CD4-positive, alpha-beta T cell treated with Interleukin-10 for 1 hour (primary cell): ENCODE results near the gene PID1.

ENCODE experiments used
- DNase-seq: peaks from one replicate; pipeline ENCODE4 v3.0.0-alpha.2; 2020

The PID1 gene

DNA sequence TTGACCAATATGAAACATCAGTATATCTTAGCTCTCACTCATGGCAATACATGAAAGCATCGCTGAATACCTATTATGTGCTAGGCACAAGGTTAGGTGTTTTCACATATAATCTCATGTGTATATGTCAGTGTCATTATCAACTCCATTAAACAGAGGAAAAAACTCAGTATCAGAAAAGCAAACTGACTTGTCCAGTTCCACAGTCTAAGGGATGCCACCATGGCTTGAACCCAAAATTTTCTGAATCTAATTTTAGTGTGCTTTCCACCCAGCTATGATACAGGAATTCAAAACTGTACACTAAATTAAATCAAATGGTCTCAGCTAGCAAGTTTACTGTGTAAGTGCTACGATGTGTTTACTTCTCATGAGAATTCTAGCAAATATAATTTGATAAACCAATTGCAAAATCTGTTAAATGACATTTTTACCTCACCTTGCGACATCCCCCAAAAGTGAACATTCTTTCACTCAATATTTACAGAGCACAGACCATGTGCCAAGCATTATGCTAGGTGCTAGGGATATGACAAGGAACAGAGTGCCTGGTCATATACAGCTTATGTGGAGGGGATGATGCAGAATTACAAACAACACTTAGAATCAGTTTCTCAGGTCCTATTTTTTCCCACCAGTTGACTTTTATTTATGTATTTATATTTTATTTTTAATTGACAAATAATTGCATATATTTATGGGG is 211.6 kb downstream of the PID1 start:
- DNase-seq: no peak

DNA sequence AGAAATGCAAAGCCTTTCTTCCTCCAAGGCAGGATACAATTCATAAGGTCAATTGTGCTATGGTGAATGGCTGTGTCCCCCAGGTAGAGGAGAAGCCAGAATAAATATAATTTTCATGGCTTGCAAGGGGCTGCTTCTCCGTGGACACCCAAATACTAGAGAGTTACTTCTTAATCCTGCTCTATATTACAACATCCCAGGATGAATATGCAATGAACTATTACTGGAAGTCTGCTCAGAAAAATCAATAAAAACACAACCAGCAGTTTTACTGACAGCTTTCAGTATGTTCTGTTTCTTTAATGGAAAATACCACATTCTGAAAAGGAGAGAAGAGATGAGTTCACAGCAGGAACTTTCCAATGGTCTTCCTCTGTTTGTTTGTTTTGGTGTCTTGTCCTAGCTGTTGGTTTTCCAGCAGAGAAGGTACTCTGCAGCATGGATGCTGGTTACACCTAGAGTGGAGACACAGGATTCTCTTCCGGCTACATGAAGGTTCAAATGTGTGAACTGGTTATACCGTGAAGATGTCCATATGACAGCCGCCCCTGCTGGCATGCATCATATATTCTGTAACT is 213.0 kb downstream of the PID1 start:
- DNase-seq: no peak

DNA sequence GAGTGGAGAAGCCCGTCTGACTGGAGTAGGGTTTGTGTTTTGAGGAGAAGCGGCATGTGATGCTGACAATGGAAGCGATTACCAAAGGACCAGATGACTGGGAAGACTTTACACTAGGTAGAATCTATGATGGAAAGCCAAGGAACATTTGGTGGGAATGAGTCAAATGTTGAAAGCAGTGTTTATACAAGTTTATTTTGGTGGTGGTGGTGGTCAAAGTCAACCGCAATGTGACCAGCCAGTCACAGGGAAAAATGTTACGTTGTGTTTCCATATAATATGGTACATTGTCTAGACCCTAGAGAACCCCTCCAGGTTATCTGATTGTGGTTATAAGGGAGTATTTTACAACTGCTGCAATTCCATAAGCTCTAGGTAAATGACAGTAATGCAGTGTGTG is 216.8 kb downstream of the PID1 start:
- no peak for DNase-seq

DNA sequence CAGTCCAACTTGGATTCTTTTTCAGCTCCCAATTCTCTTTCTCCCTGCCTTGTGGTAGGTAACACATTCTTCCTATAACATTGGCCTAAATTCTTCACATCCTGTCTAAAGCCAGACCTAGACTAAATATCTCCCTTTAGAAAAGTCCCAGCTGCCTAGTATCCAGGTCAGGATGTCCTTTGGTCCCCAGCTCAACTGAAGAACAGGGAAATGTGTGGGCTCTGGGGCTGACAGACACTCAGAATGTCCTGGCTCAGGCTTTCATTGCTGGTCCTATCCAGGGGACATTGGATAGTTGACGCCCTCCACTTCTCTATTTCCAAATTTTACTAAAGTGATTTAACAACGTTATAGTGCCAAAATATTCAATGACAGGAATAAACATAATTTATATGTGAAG is 219.3 kb downstream of the PID1 start:
- DNase-seq: no peak

DNA sequence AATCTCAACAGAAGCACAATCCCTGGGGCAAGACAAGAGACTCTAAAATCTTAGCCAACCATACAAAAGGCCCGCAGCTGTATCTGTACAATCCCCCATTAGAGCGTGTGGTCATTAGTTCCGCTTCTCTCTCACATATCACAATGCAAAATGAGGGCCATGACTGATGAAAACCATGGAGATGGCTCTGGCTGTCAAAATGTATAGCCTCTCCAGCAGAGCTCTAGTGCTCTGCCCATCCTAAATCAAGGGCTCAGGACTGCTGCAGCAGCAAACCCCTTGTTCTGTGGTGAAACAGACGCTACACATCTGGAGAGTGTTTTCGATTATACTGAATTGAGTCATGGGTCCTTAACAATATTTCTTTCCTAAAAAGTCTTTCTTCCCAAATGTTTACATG is 221.0 kb downstream of the PID1 start:
- DNase-seq: no peak

DNA sequence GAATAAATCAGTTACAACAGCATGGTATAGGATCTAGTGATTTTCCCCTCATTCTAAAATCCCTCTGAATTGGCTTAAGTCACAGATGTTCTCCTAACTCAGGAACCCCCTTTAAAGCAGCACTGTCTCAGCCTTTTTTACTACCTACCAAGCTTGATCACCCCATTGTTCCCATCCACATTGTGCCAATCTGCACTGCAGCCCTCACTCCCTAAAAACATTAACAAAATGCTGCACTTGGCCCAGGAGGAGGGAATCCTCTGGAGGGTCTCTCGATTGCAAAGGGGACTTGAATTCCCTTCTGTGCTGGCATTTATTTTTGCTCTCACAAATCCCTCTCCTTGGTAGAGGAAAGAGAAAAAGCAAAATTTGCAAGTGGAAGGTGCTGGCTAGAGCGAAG is 223.0 kb downstream of the PID1 start:
- DNase-seq: no peak

DNA sequence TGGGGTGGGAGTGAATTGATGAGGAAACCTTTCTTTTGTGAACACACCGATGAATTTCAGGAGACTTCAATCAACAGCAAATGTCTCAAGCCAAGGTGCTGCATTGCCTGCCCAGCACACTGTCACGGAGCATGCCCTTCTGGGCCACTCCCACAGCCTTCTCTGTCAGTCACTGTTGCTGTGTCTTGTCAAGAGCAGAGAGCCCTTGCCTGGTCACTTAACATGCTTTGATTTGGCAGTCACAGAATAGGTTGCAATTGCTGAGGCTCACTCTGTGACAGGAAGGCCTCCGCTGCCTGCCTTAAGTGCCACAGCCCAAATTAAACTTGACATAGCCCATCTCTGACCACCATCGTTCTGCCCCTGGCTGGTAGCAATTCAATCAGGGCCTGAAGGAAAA is 225.4 kb downstream of the PID1 start:
- DNase-seq: no peak

DNA sequence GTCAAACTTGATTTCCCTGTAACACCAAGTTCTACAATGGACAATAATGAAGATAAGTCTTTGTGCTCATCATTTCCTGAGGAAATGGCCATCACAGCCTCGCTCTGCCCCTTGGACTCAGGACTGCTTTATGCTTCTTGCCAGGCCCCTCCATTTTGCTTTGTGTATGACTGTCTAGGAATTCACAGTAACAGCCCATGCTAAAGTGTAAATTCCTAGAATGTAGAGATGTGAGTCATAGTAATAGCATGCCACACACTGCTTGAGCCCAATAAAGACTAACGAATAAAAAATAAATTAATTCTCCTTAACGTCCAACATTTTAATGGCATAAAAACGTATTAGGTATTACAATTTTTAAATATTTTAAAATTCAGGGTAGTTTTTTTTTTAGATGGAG is 226.5 kb downstream of the PID1 start:
- DNase-seq: no peak

DNA sequence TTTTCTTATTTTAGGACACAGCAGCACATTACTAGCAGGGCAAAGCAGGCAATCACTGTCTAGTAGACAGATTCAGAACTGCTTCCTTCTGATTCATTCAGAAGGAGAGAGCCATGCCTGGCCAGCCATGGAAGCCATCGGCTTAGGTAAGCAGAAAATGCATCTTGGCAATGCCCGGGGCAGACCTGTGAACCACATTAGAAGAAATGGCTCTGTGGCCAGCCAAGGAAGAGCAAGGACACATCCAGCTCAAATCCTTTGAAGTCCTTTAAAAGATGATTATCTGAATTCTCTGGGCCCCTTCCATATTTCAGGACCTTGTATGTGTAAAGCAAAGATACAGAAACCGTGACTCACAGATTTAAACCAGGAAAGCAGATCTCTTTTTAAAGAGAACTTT is 227.4 kb downstream of the PID1 start:
- no peak for DNase-seq

DNA sequence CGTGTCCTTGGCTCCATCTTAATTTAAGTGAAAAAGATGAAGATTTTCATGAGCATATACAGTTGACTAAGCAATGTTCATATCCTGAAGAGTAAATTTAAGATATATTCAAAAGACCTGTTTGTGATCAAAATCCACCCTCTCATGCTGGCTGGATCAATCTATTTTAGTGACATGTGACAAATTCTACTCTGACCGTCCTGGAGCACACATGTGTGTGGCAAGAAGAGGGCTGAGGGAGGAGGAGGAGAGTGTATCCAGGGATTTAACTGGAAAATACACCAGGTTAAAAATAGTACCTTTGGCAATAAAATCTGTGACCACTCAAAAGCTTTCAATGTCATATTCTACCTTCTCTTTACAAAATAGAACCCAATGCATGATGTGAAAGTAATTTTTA is 228.7 kb downstream of the PID1 start:
- DNase-seq: no peak

DNA sequence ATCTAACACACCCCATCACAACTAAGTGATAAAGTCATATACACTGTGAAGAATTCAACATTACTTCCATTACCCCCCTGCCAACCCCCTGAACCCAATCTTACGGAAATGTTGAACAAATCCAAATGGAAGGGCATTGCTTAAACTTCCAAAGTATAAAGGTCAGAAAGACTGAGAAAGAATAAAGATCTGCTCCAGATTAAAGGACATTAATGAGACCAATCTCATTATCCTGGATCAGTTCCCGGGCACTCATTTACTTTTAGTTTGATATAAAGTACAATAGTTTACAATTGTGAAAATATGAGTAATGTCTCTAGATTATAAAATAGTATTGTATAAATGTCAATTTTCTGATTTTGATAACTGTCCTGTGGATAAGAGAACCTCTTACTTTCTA is 229.4 kb downstream of the PID1 start:
- no peak for DNase-seq

DNA sequence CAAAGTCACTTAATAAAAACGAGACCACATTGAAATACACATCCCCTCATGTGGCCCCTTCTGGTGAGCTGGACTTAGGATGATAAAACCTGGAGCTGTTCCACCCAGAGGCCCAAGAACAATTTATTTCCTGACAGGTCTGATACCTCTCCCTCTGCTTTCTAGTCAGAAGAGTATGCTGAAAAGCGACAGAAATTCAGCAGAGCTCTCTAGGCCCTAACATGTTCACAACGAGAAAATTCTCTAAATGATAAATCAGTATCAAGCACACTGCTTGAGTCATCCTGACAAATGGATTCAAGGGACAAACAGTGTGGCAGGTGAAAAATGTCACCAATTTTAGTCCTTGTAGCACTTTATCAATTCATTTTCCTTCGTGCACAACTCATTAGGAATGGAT is 233.5 kb downstream of the PID1 start:
- no peak for DNase-seq

DNA sequence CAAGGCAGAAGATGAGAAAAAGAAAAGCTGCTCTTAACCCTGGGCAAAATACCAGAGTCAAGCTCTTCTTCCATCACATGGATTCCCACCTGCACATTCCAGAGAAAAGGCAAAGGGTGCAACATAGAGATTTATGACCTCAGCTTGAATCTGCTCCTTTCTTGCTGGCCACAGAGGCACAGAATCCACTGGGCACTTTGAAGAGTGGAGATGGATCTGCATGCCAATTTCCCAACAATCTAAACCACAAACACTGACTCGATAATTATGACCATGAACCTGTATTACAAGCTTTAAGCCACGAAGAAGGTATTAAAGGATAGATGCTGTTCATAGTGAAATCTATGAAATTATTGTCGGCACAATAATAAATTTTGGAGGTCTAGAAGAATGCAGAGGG is 237.3 kb downstream of the PID1 start:
- no peak for DNase-seq

DNA sequence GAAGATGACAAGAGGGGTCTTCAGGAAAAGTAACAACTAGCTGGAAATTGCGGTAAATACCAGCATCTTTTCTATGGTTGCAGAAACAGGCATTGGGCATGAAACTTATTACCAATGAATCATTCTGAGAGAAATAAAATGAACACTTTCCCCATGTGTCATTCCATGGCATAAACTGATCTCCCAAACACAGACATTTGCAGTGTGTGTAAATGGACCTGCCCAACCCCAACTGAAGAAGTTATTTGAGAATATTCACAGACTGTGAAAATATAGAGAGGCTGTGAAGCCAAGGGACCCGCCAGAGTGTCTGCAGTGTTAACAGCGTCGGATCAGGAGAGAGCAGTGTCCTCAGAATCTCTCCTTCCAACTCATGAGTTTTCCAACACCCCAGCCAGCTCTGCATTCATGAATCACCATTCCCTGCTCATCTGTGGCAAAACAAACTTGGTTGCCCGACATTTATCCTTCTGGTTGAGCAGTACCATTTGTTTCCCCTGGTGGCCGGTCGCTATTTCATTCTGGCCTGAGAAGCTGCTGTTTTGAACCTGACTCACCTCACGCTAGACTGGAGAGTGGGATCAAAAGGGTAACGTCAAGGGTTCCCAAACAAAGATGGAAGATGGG is 238.4 kb downstream of the PID1 start:
- DNase-seq: no peak

DNA sequence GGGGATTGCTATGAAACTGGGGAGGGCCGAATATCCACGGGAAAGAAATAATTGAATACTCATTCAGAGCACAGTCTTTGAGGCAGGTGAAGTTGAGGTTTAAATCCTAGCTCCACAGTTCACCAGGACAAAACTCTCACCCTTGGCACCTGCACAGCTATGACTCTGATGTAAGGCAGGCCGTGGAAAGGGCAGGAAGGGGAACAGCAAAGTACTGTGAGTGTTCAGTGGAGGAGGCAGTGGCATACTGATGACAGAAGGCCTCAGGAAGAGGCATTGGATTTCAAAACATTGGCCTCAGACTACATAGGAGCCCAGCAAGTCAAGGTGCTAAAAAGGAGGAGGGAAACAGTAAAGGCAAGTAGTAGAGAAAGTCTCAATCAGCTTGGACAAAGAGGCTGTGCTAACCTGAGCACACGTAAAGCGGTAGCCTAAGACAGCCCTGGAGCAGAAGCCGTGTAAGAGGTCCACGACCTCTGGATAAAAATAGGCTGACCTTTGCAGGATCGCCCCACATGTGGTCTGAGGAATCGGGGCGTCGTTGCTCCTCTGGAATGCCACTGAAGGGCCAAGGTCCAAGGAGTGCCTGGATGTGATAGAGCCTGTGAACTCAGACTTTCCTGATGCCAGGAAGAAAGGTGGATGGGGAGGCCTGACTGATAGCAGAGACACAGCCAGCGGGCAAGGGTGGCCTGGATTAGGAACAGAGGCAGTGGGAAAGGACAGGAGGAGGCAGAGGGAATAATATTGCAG is 243.6 kb downstream of the PID1 start:
- no peak for DNase-seq

DNA sequence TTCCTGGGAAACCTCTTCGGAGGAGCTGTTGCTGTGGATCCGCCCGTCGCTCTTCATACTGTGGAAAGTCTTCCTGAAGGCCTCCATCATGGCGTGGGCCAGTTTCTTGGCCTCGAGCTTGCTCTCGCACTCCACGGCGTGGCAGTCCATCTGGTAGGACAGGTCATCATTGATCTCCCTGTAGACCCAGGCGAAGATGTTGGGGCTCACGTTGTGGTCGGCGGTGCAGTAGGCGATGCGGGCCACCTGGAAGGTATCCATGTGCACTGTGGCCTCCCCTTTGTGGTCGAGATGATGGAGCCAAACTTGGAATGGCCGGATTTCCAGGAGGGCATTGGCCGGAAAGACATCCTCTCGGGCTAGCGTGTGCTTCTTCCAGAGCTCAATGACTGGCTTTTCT is 245.4 kb downstream of the PID1 start:
- no peak for DNase-seq

DNA sequence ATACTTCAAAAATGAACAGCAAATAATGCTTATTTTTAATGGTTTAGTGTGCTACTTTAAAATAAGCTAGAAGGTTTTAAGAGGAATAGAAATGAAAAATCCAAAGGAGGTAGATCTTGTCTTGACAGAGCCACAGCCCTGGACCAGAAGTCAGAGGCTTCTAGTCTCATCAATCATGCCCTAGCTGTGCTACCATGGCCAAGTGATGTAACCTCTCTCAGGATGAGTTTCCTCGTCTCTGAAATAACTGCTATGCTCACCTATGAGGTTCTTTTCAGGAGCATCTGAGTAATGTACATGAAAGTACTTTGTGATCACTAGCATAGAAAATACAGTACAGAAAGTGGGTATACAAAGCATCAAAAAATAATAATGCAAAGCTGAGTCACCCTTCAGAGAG is 248.4 kb downstream of the PID1 start:
- DNase-seq: no peak

DNA sequence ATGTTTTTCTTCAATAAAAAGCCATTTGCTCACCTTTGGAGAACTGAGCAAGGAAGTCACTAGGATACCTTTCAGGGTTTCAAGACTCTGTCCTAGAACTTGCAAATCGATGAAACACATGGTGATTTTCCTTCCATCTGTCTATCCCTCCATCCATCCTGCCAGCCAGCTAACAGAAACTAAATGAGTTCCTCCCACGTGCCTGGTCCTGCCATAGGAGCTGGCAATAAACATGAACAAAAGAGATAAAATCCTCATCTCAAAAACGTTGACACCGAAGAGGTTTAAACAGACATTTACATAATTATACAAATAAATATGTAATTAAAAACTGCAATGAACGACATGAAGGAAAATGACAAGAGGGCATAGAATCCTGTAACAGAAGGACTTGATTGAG is 249.0 kb downstream of the PID1 start:
- DNase-seq: no peak

DNA sequence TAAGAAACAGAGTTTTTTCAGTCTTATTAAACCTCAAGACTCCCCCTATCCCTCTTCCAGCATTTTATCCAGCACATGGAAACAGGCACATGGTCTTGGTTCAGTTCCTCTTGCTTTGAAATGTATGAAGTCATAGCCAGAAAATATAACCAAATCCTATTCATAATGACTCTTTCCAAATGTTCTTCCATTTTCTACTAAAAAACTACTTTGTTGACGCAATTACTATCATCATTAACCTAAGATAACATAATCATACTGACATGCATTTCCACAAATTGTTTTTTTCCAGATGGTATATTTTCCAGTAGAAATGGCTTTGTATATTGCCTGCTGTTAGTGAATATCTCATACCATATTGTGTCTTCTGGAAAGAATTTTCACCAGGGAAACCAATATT is 261.3 kb downstream of the PID1 start:
- no peak for DNase-seq

DNA sequence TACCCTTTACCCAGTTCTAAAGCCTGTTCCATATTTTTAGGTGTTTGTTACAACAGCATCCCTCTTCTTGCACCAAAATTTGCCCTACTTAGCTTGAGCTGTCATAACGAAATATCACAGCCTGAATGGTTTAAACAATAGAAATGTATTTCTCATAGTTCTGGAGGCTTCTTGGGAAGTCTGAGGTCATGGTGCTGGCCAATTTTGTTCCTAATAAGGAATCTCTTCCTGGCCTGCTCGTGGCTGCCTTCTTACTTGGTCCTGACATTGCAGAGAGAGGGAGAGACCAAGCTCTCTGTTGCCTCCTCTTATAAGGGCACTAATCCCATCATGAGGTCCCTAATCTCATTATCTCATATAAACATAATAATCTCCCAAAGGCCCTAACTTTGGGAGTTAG is 267.8 kb downstream of the PID1 start:
- no peak for DNase-seq

DNA sequence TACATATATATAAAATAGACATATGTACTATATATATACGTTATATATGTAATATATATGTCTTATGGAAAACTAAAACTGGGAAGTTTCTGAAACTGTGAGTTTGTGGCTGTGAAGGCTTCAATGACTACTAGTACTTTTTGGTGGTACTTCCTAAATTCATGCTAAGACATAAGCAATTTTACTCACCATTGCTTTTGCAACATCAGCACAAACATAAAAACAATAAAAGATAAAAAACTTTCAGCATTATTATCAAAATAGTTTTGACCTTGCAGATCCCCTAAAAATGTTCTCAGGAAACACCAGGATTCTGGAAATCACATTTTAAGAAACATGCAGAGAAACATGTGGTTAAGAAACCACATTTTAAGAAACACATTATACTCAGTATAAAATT is 269.9 kb downstream of the PID1 start:
- DNase-seq: no peak

DNA sequence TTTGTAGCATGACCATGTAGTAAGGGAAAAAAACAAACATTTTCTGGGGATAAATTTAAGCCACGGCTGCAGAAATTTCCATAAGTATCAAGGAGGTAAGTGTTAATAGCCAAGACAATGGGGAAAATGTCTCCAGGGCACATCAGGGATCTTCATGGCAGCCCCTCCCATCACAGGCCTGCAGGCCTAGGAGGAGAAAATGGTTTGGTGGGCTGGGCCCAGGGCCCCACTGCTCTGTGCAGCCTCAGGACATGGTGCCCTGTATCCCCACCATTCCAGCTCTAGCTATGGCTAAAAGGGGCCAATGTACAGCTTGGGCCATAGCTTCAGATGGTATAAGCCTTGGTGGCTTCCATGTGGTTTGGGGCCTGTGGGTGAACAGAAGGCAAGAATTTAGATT is 271.8 kb downstream of the PID1 start:
- DNase-seq: no peak

DNA sequence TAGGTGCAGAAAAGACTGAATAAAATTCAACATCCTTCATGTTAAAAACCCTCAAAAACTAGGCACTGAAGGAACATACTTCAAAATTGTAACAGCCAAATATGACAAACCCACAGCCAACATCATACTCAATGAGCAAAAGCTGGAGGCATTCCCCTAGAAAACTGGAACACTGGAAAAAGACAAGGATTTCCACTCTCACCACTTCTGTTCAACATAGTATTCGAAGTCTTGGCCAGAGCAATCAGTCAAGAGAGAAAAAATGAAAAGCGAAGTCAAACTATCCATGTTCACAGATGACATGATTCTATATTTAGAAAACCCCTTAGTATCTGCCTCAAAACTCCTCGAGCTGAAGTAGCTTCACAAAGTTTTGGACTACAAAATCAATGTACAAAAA is 282.3 kb downstream of the PID1 start:
- no peak for DNase-seq
